ENCODE results near the gene WWOX. TPM values are rescaled to one million over a fixed set of nuclear protein-coding genes. Genes with fewer than 3 reads are reported as not detected.

Gene WWOX
- total RNA-seq, 4 donors from 2014 or later: 21.4 to 55.6 (median 33.2) TPM

GRCh38 chr16:79110953-79111352 is 1011.5 kb downstream of the WWOX start:
- no peak for TF ChIP-seq CTCF (IDR thresholded peaks at IDR 0.05)
- no peak for DNase-seq (ENCODE audit: low spot score)
- ATAC-seq (ENCODE audit: low FRiP score): no peak

- DNase-seq (ENCODE audit: low spot score) (no peak), ATAC-seq (ENCODE audit: low FRiP score) (no peak)
- no peak for TF ChIP-seq CTCF (IDR thresholded peaks at IDR 0.05)
These were observed 1013.0 kb downstream of the WWOX start for GRCh38 chr16:79112462-79112861.

GRCh38 chr16:79113826-79114225 is 1014.4 kb downstream of the WWOX start:
- DNase-seq (ENCODE audit: low spot score) (no peak), ATAC-seq (ENCODE audit: low FRiP score) (no peak)
- no peak for TF ChIP-seq CTCF (IDR thresholded peaks at IDR 0.05)

DNA sequence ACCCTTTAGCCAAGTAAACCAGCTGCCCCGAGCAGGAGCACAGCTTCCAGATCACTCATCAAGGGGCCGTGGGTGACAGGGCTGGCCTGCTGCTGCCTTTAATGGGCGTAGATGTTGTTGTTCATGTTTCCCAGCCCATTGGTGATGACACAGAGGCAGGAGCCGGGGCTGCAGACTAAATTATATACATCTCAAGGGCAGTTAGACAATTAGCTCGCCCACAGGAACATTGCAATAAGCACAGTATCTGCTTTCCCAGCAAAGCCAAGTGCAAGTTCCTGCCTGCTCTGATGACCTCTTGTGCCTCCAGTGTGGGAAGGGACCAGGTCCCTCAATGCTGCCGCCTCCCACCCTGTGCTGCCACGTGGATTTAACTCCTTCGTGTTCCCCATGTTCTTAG is 1015.3 kb downstream of the WWOX start:
- ATAC-seq (ENCODE audit: low FRiP score) (no peak), DNase-seq (ENCODE audit: low spot score) (no peak)
- TF ChIP-seq CTCF (IDR thresholded peaks at IDR 0.05): no peak

DNA sequence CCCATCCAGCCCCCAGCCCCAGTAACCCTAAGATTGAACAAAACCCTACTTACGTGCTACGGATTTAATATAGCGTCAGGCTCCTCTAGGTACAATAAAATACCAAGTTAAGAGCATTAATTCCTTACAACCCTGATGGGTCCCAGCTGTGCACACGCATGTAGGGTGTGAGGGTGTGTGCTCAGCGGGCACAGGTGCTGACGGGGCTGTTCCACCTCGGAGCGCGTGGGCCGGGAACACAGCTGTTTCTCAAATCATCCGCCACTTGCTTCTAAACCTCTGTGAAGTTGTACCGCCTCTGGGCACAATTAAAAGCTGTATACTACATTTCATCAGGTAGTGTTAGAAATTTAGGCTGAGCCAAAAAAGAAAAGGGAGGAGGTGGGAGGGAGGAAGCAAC is 1022.5 kb downstream of the WWOX start:
- no peak for DNase-seq (ENCODE audit: low spot score)
- no peak for TF ChIP-seq CTCF (IDR thresholded peaks at IDR 0.05)
- ATAC-seq (ENCODE audit: low FRiP score): no peak

GRCh38 chr16:79122343-79122742 is 1022.9 kb downstream of the WWOX start:
- no peak for TF ChIP-seq CTCF (IDR thresholded peaks at IDR 0.05)
- DNase-seq (ENCODE audit: low spot score): no peak
- ATAC-seq (ENCODE audit: low FRiP score): no peak

DNA sequence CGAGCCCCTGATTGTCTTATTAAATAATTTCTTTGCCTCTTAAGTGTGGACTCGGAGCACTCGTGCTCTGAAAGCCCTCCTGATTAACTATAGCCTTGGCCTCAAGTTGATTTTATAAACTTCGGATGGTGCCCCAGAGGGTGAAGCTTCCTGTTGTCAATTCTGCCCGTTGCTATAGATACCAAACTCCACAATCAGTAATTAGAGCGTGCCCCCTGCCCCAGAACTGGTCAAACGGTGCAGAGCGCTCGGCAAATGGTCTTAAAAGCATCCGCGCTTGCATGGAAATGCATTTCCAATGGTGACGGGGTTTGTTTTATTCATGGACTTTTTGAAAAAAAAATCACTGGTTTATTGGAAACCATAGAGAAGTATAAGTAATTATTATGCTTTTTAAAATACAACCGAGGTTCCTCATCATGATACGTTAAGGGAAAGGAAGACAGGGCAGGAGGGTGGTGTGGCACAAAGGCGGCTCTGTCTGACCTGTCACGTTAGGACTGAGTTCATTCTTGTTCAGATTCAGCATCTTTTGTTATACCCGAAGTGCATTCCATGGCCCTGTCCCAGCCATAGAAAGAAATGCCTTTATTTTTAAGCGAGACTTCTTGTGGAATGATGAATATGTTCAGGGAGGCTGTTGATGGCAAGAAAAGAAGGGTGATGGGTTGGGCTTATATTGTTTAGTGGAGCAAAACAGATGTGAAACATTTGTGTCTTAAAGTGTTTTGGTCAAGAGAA is 1024.7 kb downstream of the WWOX start:
- DNase-seq (ENCODE audit: low spot score): no peak
- no peak for TF ChIP-seq CTCF (IDR thresholded peaks at IDR 0.05)
- ATAC-seq (ENCODE audit: low FRiP score): no peak
